Peyer's patch (tissue), 4 donors: Measurements from ENCODE around the gene ITGAV. TPM values are rescaled to one million over a fixed set of nuclear protein-coding genes. Genes with fewer than 3 reads are reported as not detected.

Source experiments
- DNase-seq, 3 donors: peaks; one replicate each; pipeline ENCODE4 v3.0.0-alpha.2; 2017 to 2019
- H3K27ac ChIP-seq, 4 donors: fragments of 200-600 bp; sonication (generic); one replicate each; pipeline ENCODE4 v1.5.1; 2016 to 2019
- H3K27me3 ChIP-seq, 2 donors: fragments of 200-600 bp; sonication (generic); one replicate each; pipeline ENCODE4 v1.5.1; 2019
- H3K36me3 ChIP-seq, 3 donors: fragments of 200-600 bp; sonication (generic); one replicate each; pipeline ENCODE4 v1.5.1; 2016 to 2019
- H3K4me1 ChIP-seq, 4 donors: fragments of 200-600 bp; sonication (generic); one replicate each; pipeline ENCODE4 v1.5.1; 2016 to 2019
- H3K4me3 ChIP-seq, 4 donors: fragments of 200-600 bp; sonication (generic); 1 replicate in 3 of 4; 2 replicates in 1 of 4; pipeline ENCODE4 v1.5.1; 2016 to 2019; ENCODE audit warnings: mild to moderate bottlenecking in 1 of 4
- H3K9me3 ChIP-seq, 4 donors: fragments of 200-600 bp; sonication (generic); one replicate each; pipeline ENCODE4 v1.5.1; 2016 to 2019; ENCODE audit warnings: mild to moderate bottlenecking in 1 of 4
- CTCF ChIP-seq, 6 experiments: fragments of 450-650 bp in 4 of 6; fragments of 200-600 bp in 2 of 6; sonication (generic) in 1 of 6; IDR thresholded peaks; one replicate each; pipeline ENCODE4 v1.5.1; 2017 to 2019; ENCODE audit warnings: antibody characterized with exemption in 6 of 6, mild to moderate bottlenecking in 3 of 6, moderate library complexity in 1 of 6
- POLR2A ChIP-seq, 2 donors: fragments of 450-650 bp; IDR thresholded peaks; one replicate each; pipeline ENCODE4 v1.5.1; 2017; ENCODE audit warnings: antibody characterized with exemption in 2 of 2, mild to moderate bottlenecking in 2 of 2, moderate library complexity in 2 of 2
- total RNA-seq, 4 donors: library from RNA; depleted of rRNA; stranded (reverse); fragments of >200 nt; gene quantifications; one replicate each; pipeline ENCODE4 v1.1.0, GENCODE V29; 2016

Gene ITGAV
- total RNA-seq, 4 donors from 2014 or later, result 28.1 to 35.9 (median 31.2) TPM

- no peak for DNase-seq
- H3K36me3 ChIP-seq, result no peaks in the 10 kb centered on the region
- no peak overlapping the region for H3K4me3 ChIP-seq
- H3K4me1 ChIP-seq, result peaks cover 0 to 7% (median 2%) of the 10 kb centered on the region in 4 donors
- H3K27me3 ChIP-seq, result no peaks in the 10 kb centered on the region
- TF ChIP-seq CTCF (IDR thresholded peaks at IDR 0.05) (no peak), POLR2A (IDR thresholded peaks at IDR 0.05) (no peak)
- peaks cover 0 to 5% (median 0%) of the 10 kb centered on the region in 4 donors for H3K9me3 ChIP-seq
- no peak overlapping the region for H3K27ac ChIP-seq
These were observed 101.4 kb downstream of the ITGAV start for GRCh38 chr2:186691231-186691630.

- no peak overlapping the region for H3K4me3 ChIP-seq
- TF ChIP-seq POLR2A (IDR thresholded peaks at IDR 0.05) (no peak), CTCF (IDR thresholded peaks at IDR 0.05) (no peak)
- H3K9me3 ChIP-seq, result peaks cover 0 to 5% (median 0%) of the 10 kb centered on the region in 4 donors
- H3K27ac ChIP-seq, result no peak overlapping the region
- H3K27me3 ChIP-seq, result no peaks in the 10 kb centered on the region
- peaks cover 0 to 7% (median 2%) of the 10 kb centered on the region in 4 donors for H3K4me1 ChIP-seq
- DNase-seq, result no peak
- no peaks in the 10 kb centered on the region for H3K36me3 ChIP-seq
These were observed 102.0 kb downstream of the ITGAV start for GRCh38 chr2:186691900-186692299.

- no peaks in the 10 kb centered on the region for H3K27me3 ChIP-seq
- peak overlapping the region; percentile 45 to 76 (median 64) for H3K4me3 ChIP-seq
- H3K36me3 ChIP-seq, result no peaks in the 10 kb centered on the region
- TF ChIP-seq POLR2A (IDR thresholded peaks at IDR 0.05) (no peak), CTCF (IDR thresholded peaks at IDR 0.05) (no peak)
- no peaks in the 10 kb centered on the region for H3K9me3 ChIP-seq
- peak overlapping the region in 3 of 4 donors; percentile 12 to 60 (median 44) for H3K27ac ChIP-seq
- peaks cover 0 to 7% (median 2%) of the 10 kb centered on the region in 4 donors for H3K4me1 ChIP-seq
- DNase-seq, result no peak
These were observed 103.6 kb downstream of the ITGAV start for GRCh38 chr2:186693446-186693832.

- Histone ChIP-seq H3K9me3 (no peaks in the 10 kb centered on the region), H3K36me3 (no peaks in the 10 kb centered on the region), H3K4me1 (peaks cover 0 to 7% (median 2%) of the 10 kb centered on the region in 4 donors), H3K27ac (no peak overlapping the region), H3K27me3 (no peaks in the 10 kb centered on the region), H3K4me3 (peak overlapping the region in 1 of 4 donors; percentile 76)
- DNase-seq, result no peak
- TF ChIP-seq POLR2A (IDR thresholded peaks at IDR 0.05) (no peak), CTCF (IDR thresholded peaks at IDR 0.05) (no peak)
These were observed 105.4 kb downstream of the ITGAV start for GRCh38 chr2:186695081-186695756.

- Histone ChIP-seq H3K27me3 (no peaks in the 10 kb centered on the region), H3K36me3 (no peaks in the 10 kb centered on the region), H3K4me1 (peaks cover 0 to 7% (median 2%) of the 10 kb centered on the region in 4 donors), H3K9me3 (no peaks in the 10 kb centered on the region), H3K27ac (no peak overlapping the region), H3K4me3 (no peak overlapping the region)
- DNase-seq, result no peak
- no peak for TF ChIP-seq POLR2A (IDR thresholded peaks at IDR 0.05)
- TF ChIP-seq CTCF (IDR thresholded peaks at IDR 0.05), result no peak
These were observed 106.4 kb downstream of the ITGAV start for GRCh38 chr2:186696290-186696689.
